ENCODE results near the gene UFD1.

GRCh38 chr22:19510919-19511341, 31.9 kb upstream of the UFD1 start:
- TF ChIP-seq POLR2A (IDR thresholded peaks at IDR 0.05) (no peak), CTCF (IDR thresholded peaks at IDR 0.05) (no peak), EP300 (IDR thresholded peaks at IDR 0.05) (no peak)

All from tibial nerve (tissue), 4 donors.